K562 (cell line): ENCODE data around the gene RNF123. TPM values are rescaled to one million over a fixed set of nuclear protein-coding genes. Genes with fewer than 3 reads are reported as not detected.

Experiments used
- ATAC-seq: fragments of 200-7000 bp; cut with Tn5 transposase; 3 replicates; pipeline ENCODE4 v1.9.1; 2020; ENCODE audit warnings: moderate library complexity
- BruUV-seq: library from RNA; stranded (reverse); fragments of 400-500 nt; replicated peaks from 2 replicates; lab custom pipeline; 2021; lab: Mats Ljungman, UMichigan
- CTCF ChIA-PET: fragments of 300-600 bp; formaldehyde crosslinking; extraction: SDS; loops from one replicate; lab custom pipeline; 2021; ENCODE audit warnings: low intra/inter-chr PET ratio; lab: Yijun Ruan, JAX
- POLR2A ChIA-PET: fragments of 300-600, 350-650 bp; sonication (Branson Sonifier 250); formaldehyde crosslinking; extraction: SDS; loops from one replicate; lab custom pipeline; 2021; ENCODE audit warnings: antibody characterized with exemption, inconsistent platforms; lab: Yijun Ruan, JAX
- DNase-seq, 4 experiments: peaks; one replicate each; pipeline versions ENCODE4 v3.0.0 to v3.0.0-alpha.2; 2011 to 2018; ENCODE audit warnings: low spot score in 3 of 4, mixed read lengths in 3 of 4; ENCODE audit errors: extremely low read depth in 1 of 4
- FAIRE-seq: peaks from 2 replicates; lab custom pipeline; 2011; peaks lifted over from hg19 to GRCh38; lab: Jason Lieb, UNC
- H2AFZ ChIP-seq: 2 replicates; pipeline ENCODE4 v1.6.0; 2011; ENCODE audit warnings: low read depth, low read length, control low read depth, inconsistent platforms
- H3K27ac ChIP-seq: fragments of 200-600 bp; 3 replicates; pipeline ENCODE4 v1.8.0; 2011; ENCODE audit warnings: low read depth, mild to moderate bottlenecking, control low read depth, inconsistent platforms, low read length, moderate library complexity, mixed read lengths; ENCODE audit errors: extremely low read depth
- H3K27me3 ChIP-seq, 2 experiments: fragments of 300-600 bp in 1 of 2; 2 replicates in 1 of 2; 3 replicates in 1 of 2; pipeline versions ENCODE4 v1.6.0 to v1.8.0; 2011; ENCODE audit warnings: inconsistent platforms in 2 of 2, low read length in 2 of 2, mild to moderate bottlenecking in 1 of 2, mixed read lengths in 1 of 2, moderate library complexity in 1 of 2; ENCODE audit not compliant: control insufficient read depth in 2 of 2, insufficient read depth in 2 of 2
- H3K36me3 ChIP-seq: fragments of 300-600 bp; 3 replicates; pipeline ENCODE4 v1.8.0; 2011; ENCODE audit warnings: mild to moderate bottlenecking, low read length, inconsistent platforms; ENCODE audit not compliant: control insufficient read depth, insufficient read depth
- H3K4me1 ChIP-seq, 2 experiments: fragments of 200-600 bp in 1 of 2; replicated peaks in 1 of 2; 2 replicates in 1 of 2; 3 replicates in 1 of 2; pipeline versions ENCODE4 v1.5.1 to v1.8.0; 2011; ENCODE audit warnings: inconsistent platforms in 2 of 2, low read length in 2 of 2, mild to moderate bottlenecking in 1 of 2, mixed read lengths in 1 of 2, moderate library complexity in 1 of 2; ENCODE audit not compliant: control insufficient read depth in 2 of 2, insufficient read depth in 2 of 2
- H3K4me2 ChIP-seq: 2 replicates; pipeline ENCODE4 v1.6.1; 2011; ENCODE audit warnings: low read length, control low read depth, inconsistent platforms, mixed read lengths; ENCODE audit not compliant: insufficient read depth
- H3K4me3 ChIP-seq: fragments of 200-600 bp; sonication (generic), shearing (Covaris generic); 2 replicates; pipeline ENCODE4 v1.5.1; 2016; ENCODE audit warnings: control low read depth, inconsistent platforms
- H3K79me2 ChIP-seq: fragments of 200-600 bp; 3 replicates; pipeline ENCODE4 v1.8.0; 2011; ENCODE audit warnings: low read length, inconsistent platforms; ENCODE audit not compliant: control insufficient read depth, insufficient read depth
- H3K9ac ChIP-seq, 2 experiments: 2 replicates each; pipeline versions ENCODE4 v1.6.0 to v1.6.1; 2011; ENCODE audit warnings: low read depth in 2 of 2, low read length in 2 of 2, control low read depth in 1 of 2, inconsistent platforms in 1 of 2, mild to moderate bottlenecking in 1 of 2, mixed read lengths in 1 of 2; ENCODE audit not compliant: insufficient read depth in 1 of 2
- H3K9me1 ChIP-seq: one replicate; pipeline ENCODE4 v1.6.0; 2011; ENCODE audit warnings: inconsistent platforms, mild to moderate bottlenecking, low read length, moderate library complexity; ENCODE audit not compliant: control insufficient read depth, insufficient read depth
- H3K9me3 ChIP-seq: replicated peaks from 2 replicates; pipeline ENCODE4 v1.5.1; 2011; ENCODE audit warnings: low read depth, low read length, inconsistent platforms; ENCODE audit not compliant: control insufficient read depth, insufficient read depth
- H4K20me1 ChIP-seq: replicated peaks from 2 replicates; pipeline ENCODE4 v1.6.1; 2011; ENCODE audit warnings: low read length, inconsistent platforms, mixed read lengths; ENCODE audit not compliant: control insufficient read depth, insufficient read depth
- C11orf30 ChIP-seq: fragments of 450-650 bp; IDR thresholded peaks from 2 replicates; pipeline ENCODE4 v1.6.1; 2016; ENCODE audit warnings: low read depth, mild to moderate bottlenecking
- POLR2G ChIP-seq: fragments of 200-400 bp; formaldehyde crosslinking; IDR thresholded peaks from 2 replicates; pipeline ENCODE4 v1.6.1; 2017; ENCODE audit warnings: low read depth, mild to moderate bottlenecking, antibody characterized with exemption, low read length, moderate library complexity
- UBTF ChIP-seq, 2 experiments: IDR thresholded peaks; 2 replicates each; pipeline ENCODE4 v1.6.1; 2012; ENCODE audit warnings: improper control_type of control experiment in 2 of 2, low read depth in 2 of 2, low read length in 2 of 2, borderline replicate concordance in 1 of 2
- ZNF224 ChIP-seq: sonication (generic); formaldehyde crosslinking; IDR thresholded peaks from 2 replicates; pipeline ENCODE4 v1.8.0; 2022; ENCODE audit warnings: mild to moderate bottlenecking, missing genetic modification reagents
- WGBS: fragments of 100-300 bp; shearing (Covaris generic); methylation state at CpG from one replicate; pipeline ENCODE4 v1.1.6; 2016; ENCODE audit warnings: low coverage, mixed read lengths; ENCODE audit not compliant: insufficient coverage; ENCODE audit errors: missing lambda C conversion rate; 5-methylcytosine and 5-hydroxymethylcytosine counted together
- in situ Hi-C: fragments of 300-500 bp; cut with MboI; formaldehyde crosslinking; loops from 4 replicates; pipeline ENCODE4 v1.15.0; 2018; ENCODE audit warnings: inconsistent platforms, mixed read lengths
- intact Hi-C: fragments of 100-400 bp; cut with micrococcal nuclease; formaldehyde crosslinking; loops from 2 replicates; pipeline ENCODE4 v1.14.2; 2022
- polyA plus RNA-seq, 8 experiments: library from polyadenylated mRNA; depleted of rRNA in 4 of 8; stranded (reverse) in 5 of 8; unstranded in 3 of 8; fragments of >200 nt; fragmentation: Nextera tagmentation in 2 of 8; fragmentation: Illumina TruSeq in 1 of 8; extraction: Ambion mirVana in 2 of 8; extraction: Trizol in 1 of 8; gene quantifications; 2 replicates each; pipeline versions ENCODE4 v1.2.1 to v1.2.3, GENCODE V29; 2011 to 2014; ENCODE audit warnings: inconsistent platforms in 1 of 8, missing spikeins in 1 of 8
- total RNA-seq, 7 experiments: library from RNA; depleted of rRNA in 6 of 7; stranded (reverse); fragments of >200 nt in 6 of 7; fragmentation: Illumina TruSeq in 2 of 7; extraction: Trizol in 2 of 7; gene quantifications; 2 replicates each; pipeline versions ENCODE4 v1.2.1 to v1.2.3, GENCODE V29; 2011 to 2021; ENCODE audit warnings: low replicate concordance in 1 of 7

RNF123 gene
- total and polyA plus RNA-seq, 9 of the 15 experiments (the other 6 are each of a cell fraction or from before 2014, with no cell fraction given): 8.7 to 53.1 (median 17.5) TPM

DNA sequence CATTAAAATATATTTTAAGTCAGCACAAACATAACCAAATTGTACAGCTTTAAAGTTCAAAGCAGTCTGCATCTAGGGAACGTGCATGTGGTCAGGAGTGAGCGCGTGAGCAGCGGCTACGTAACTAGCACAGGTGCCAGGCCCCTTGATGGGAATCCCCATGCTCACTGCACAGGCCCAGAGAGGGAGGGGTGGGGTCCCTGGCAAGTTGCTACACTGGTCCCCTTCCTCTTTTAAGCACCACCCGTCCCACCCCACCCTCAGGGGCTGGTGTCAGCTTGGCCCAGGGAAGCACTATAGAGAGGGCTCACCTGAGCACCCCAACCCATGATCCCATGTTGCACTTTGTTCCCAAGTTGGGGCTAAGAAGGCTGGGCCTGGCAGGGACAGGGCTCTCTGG is 35.2 kb downstream of the RNF123 start (continued):
- TF ChIP-seq UBTF (IDR thresholded peaks at IDR 0.05; ENCODE audit: borderline replicate concordance in 1 of 2, low read depth in 2 of 2, low read length in 2 of 2): no peak
- TF ChIP-seq C11orf30: no peak

GRCh38 chr3:49725906-49726681 is 36.7 kb downstream of the RNF123 start:
- no peak overlapping the region for H3K4me3 ChIP-seq
- ATAC-seq (no peak), FAIRE-seq (no peak), DNase-seq (no peak)
- intact Hi-C loops: no loop called here
- H3K4me2 ChIP-seq: no peak overlapping the region
- no peaks in the 10 kb centered on the region for H3K9me3 ChIP-seq
- H3K27ac ChIP-seq: no peak overlapping the region
- H4K20me1 ChIP-seq: 0 out of 2 replicates have a peak, but pooled peaks cover 3% of the 10 kb centered on the region
- 86% methylated on average over 5 of the region's 11 CpGs for WGBS
- TF ChIP-seq POLR2G (peak; percentile 38; the same call in 1 of the 2 replicates), ZNF224 (CRISPR knock-in tag) (no peak)
- peaks cover 12% of the 10 kb centered on the region for H3K79me2 ChIP-seq
- peak overlapping the region in 1 of 2 experiments; percentile 40; a peak in 1 of 4 replicates for H3K9ac ChIP-seq
- peaks cover 63% of the 10 kb centered on the region; the same call in 2 of the 3 replicates for H3K36me3 ChIP-seq
- no TSS peak for BruUV-seq
- no peaks in the 10 kb centered on the region for H3K9me1 ChIP-seq
- H3K4me1 ChIP-seq: peaks cover 2 to 32% of the 10 kb centered on the region in 2 experiments; a peak in 4 of 5 replicates
- no peak overlapping the region for H2AFZ ChIP-seq
- in situ Hi-C loops: no loop called here
- POLR2A ChIA-PET: interaction anchor here (0.6 to 1.4 kb wide), 3 partner anchors 9 to 47 kb away, joined by 3 read pairs; no protein-coding TSS in a partner anchor
- CTCF ChIA-PET: no interaction called here
- H3K27me3 ChIP-seq: no peaks in the 10 kb centered on the region
